Measurements from ENCODE around the gene ANTKMT.
A peak's percentile ranks its signal among the peaks of the same experiment; 100 is the strongest.
"Not testable (repeated sequence)": the region's sequence is repeated elsewhere in the genome, so short reads cannot be mapped to it uniquely, and the experiment has no call there.

Gene ANTKMT

GRCh38 chr16:751152-752006 lies 30.4 kb downstream of the ANTKMT start:
- H3K4me3 ChIP-seq (ENCODE audit: low read length in 2 of 2) = no peak overlapping the region
- H3K36me3 ChIP-seq (ENCODE audit: control insufficient read depth in 2 of 2, insufficient read depth in 2 of 2, low read length in 2 of 2) = no peaks in the 10 kb centered on the region
- peak overlapping the region; percentile 18 for H3K27ac ChIP-seq (ENCODE audit: low read length)
- H3K9ac ChIP-seq (ENCODE audit: low read length in 2 of 2) = no peak overlapping the region
- H3K27me3 ChIP-seq (ENCODE audit: control insufficient read depth in 1 of 2, insufficient read depth in 2 of 2, low read length in 2 of 2) = peaks cover 1 to 4% of the 10 kb centered on the region in 2 donors
- peaks cover 0 to under 1% of the 10 kb centered on the region in 2 donors for H3K9me3 ChIP-seq (ENCODE audit: control insufficient read depth in 2 of 2, low read length in 2 of 2)
- H3K4me1 ChIP-seq (ENCODE audit: control insufficient read depth, insufficient read depth, low read length) = peaks cover 4% of the 10 kb centered on the region

- H3K9me3 ChIP-seq (ENCODE audit: control insufficient read depth in 2 of 2, low read length in 2 of 2) = peaks cover 0 to 4% of the 10 kb centered on the region in 2 donors
- H3K27ac ChIP-seq (ENCODE audit: low read length) = no peak overlapping the region
- H3K4me3 ChIP-seq (ENCODE audit: low read length in 2 of 2) = no peak overlapping the region
- H3K36me3 ChIP-seq (ENCODE audit: control insufficient read depth in 2 of 2, insufficient read depth in 2 of 2, low read length in 2 of 2) = no peaks in the 10 kb centered on the region
- peaks cover 4% of the 10 kb centered on the region for H3K4me1 ChIP-seq (ENCODE audit: control insufficient read depth, insufficient read depth, low read length)
- H3K9ac ChIP-seq (ENCODE audit: low read length in 2 of 2) = no peak overlapping the region
- H3K27me3 ChIP-seq (ENCODE audit: control insufficient read depth in 1 of 2, insufficient read depth in 2 of 2, low read length in 2 of 2) = peaks cover 2 to 4% of the 10 kb centered on the region in 2 donors
Observed at GRCh38 chr16:752007-752312, 31.0 kb downstream of the ANTKMT start.

GRCh38 chr16:754121-754607 lies 33.2 kb downstream of the ANTKMT start:
- H3K9me3 ChIP-seq (ENCODE audit: control insufficient read depth in 2 of 2, low read length in 2 of 2); H3K9ac ChIP-seq (ENCODE audit: low read length in 2 of 2); H3K27ac ChIP-seq (ENCODE audit: low read length); H3K4me1 ChIP-seq (ENCODE audit: control insufficient read depth, insufficient read depth, low read length); H3K36me3 ChIP-seq (ENCODE audit: control insufficient read depth in 2 of 2, insufficient read depth in 2 of 2, low read length in 2 of 2); H3K27me3 ChIP-seq (ENCODE audit: control insufficient read depth in 1 of 2, insufficient read depth in 2 of 2, low read length in 2 of 2); H3K4me3 ChIP-seq (ENCODE audit: low read length in 2 of 2): not testable (repeated sequence)

GRCh38 chr16:754656-755055 lies 33.7 kb downstream of the ANTKMT start:
- Histone ChIP-seq H3K4me3 (ENCODE audit: low read length in 2 of 2) (no peak overlapping the region), H3K9ac (ENCODE audit: low read length in 2 of 2) (no peak overlapping the region), H3K9me3 (ENCODE audit: control insufficient read depth in 2 of 2, low read length in 2 of 2) (peaks cover 0 to 4% of the 10 kb centered on the region in 2 donors), H3K27ac (ENCODE audit: low read length) (no peak overlapping the region), H3K36me3 (ENCODE audit: control insufficient read depth in 2 of 2, insufficient read depth in 2 of 2, low read length in 2 of 2) (no peaks in the 10 kb centered on the region), H3K27me3 (ENCODE audit: control insufficient read depth in 1 of 2, insufficient read depth in 2 of 2, low read length in 2 of 2) (peaks cover 2 to 4% of the 10 kb centered on the region in 2 donors), H3K4me1 (ENCODE audit: control insufficient read depth, insufficient read depth, low read length) (peaks cover 4% of the 10 kb centered on the region)

- H3K9me3 ChIP-seq (ENCODE audit: control insufficient read depth in 2 of 2, low read length in 2 of 2) = peaks cover 0 to 4% of the 10 kb centered on the region in 2 donors
- H3K36me3 ChIP-seq (ENCODE audit: control insufficient read depth in 2 of 2, insufficient read depth in 2 of 2, low read length in 2 of 2) = no peaks in the 10 kb centered on the region
- no peak overlapping the region for H3K9ac ChIP-seq (ENCODE audit: low read length in 2 of 2)
- H3K4me3 ChIP-seq (ENCODE audit: low read length in 2 of 2) = no peak overlapping the region
- peaks cover 4% of the 10 kb centered on the region for H3K4me1 ChIP-seq (ENCODE audit: control insufficient read depth, insufficient read depth, low read length)
- peaks cover 2 to 4% of the 10 kb centered on the region in 2 donors for H3K27me3 ChIP-seq (ENCODE audit: control insufficient read depth in 1 of 2, insufficient read depth in 2 of 2, low read length in 2 of 2)
- H3K27ac ChIP-seq (ENCODE audit: low read length) = no peak overlapping the region
Observed at GRCh38 chr16:756428-756827, 35.5 kb downstream of the ANTKMT start.

GRCh38 chr16:759110-759910 lies 38.4 kb downstream of the ANTKMT start:
- Histone ChIP-seq H3K27me3 (ENCODE audit: control insufficient read depth in 1 of 2, insufficient read depth in 2 of 2, low read length in 2 of 2) (peaks cover 0 to 5% of the 10 kb centered on the region in 2 donors), H3K36me3 (ENCODE audit: control insufficient read depth in 2 of 2, insufficient read depth in 2 of 2, low read length in 2 of 2) (no peaks in the 10 kb centered on the region), H3K4me3 (ENCODE audit: low read length in 2 of 2) (no peak overlapping the region), H3K27ac (ENCODE audit: low read length) (no peak overlapping the region), H3K4me1 (ENCODE audit: control insufficient read depth, insufficient read depth, low read length) (no peaks in the 10 kb centered on the region), H3K9ac (ENCODE audit: low read length in 2 of 2) (no peak overlapping the region), H3K9me3 (ENCODE audit: control insufficient read depth in 2 of 2, low read length in 2 of 2) (peaks cover 0 to 4% of the 10 kb centered on the region in 2 donors)

- Histone ChIP-seq H3K9ac (ENCODE audit: low read length in 2 of 2) (no peak overlapping the region), H3K27me3 (ENCODE audit: control insufficient read depth in 1 of 2, insufficient read depth in 2 of 2, low read length in 2 of 2) (peaks cover 0 to 5% of the 10 kb centered on the region in 2 donors), H3K27ac (ENCODE audit: low read length) (no peak overlapping the region), H3K36me3 (ENCODE audit: control insufficient read depth in 2 of 2, insufficient read depth in 2 of 2, low read length in 2 of 2) (no peaks in the 10 kb centered on the region), H3K9me3 (ENCODE audit: control insufficient read depth in 2 of 2, low read length in 2 of 2) (peaks cover 0 to 4% of the 10 kb centered on the region in 2 donors), H3K4me1 (ENCODE audit: control insufficient read depth, insufficient read depth, low read length) (no peaks in the 10 kb centered on the region), H3K4me3 (ENCODE audit: low read length in 2 of 2) (no peak overlapping the region)
Observed at GRCh38 chr16:760065-760464, 39.1 kb downstream of the ANTKMT start.

GRCh38 chr16:760545-761343 lies 39.8 kb downstream of the ANTKMT start, which contains the start of gene MSLN:
MSLN (plus strand) TSS chr16:760734; CDS start chr16:762681, 1,947 bp downstream.
- Histone ChIP-seq H3K9me3 (ENCODE audit: control insufficient read depth in 2 of 2, low read length in 2 of 2) (peaks cover 0 to 4% of the 10 kb centered on the region in 2 donors), H3K27ac (ENCODE audit: low read length) (no peak within 1 kb of the TSS), H3K9ac (ENCODE audit: low read length in 2 of 2) (no peak within 1 kb of the TSS), H3K4me1 (ENCODE audit: control insufficient read depth, insufficient read depth, low read length) (no peaks in the 10 kb centered on the region), H3K27me3 (ENCODE audit: control insufficient read depth in 1 of 2, insufficient read depth in 2 of 2, low read length in 2 of 2) (peaks cover 0 to 5% of the 10 kb centered on the region in 2 donors), H3K4me3 (ENCODE audit: low read length in 2 of 2) (no peak within 1 kb of the TSS), H3K36me3 (ENCODE audit: control insufficient read depth in 2 of 2, insufficient read depth in 2 of 2, low read length in 2 of 2) (no peaks in the 10 kb centered on the region)

GRCh38 chr16:761625-762513 lies 40.9 kb downstream of the ANTKMT start:
- no peak overlapping the region for H3K9ac ChIP-seq (ENCODE audit: low read length in 2 of 2)
- peaks cover 0 to 3% of the 10 kb centered on the region in 2 donors for H3K27me3 ChIP-seq (ENCODE audit: control insufficient read depth in 1 of 2, insufficient read depth in 2 of 2, low read length in 2 of 2)
- no peaks in the 10 kb centered on the region for H3K4me1 ChIP-seq (ENCODE audit: control insufficient read depth, insufficient read depth, low read length)
- H3K4me3 ChIP-seq (ENCODE audit: low read length in 2 of 2) = no peak overlapping the region
- no peaks in the 10 kb centered on the region for H3K9me3 ChIP-seq (ENCODE audit: control insufficient read depth in 2 of 2, low read length in 2 of 2)
- H3K27ac ChIP-seq (ENCODE audit: low read length) = no peak overlapping the region
- H3K36me3 ChIP-seq (ENCODE audit: control insufficient read depth in 2 of 2, insufficient read depth in 2 of 2, low read length in 2 of 2) = no peaks in the 10 kb centered on the region

Measured in stomach smooth muscle (tissue), 2 donors.